Limb (tissue), 2 donors: Measurements from ENCODE around the gene IFIT5.
"Not testable (repeated sequence)": the region's sequence is repeated elsewhere in the genome, so short reads cannot be mapped to it uniquely, and the experiment has no call there.

ENCODE experiments used
- DNase-seq, 2 donors: peaks; one replicate each; pipeline ENCODE4 v3.0.0-alpha.2; 2016; ENCODE audit errors: extremely low spot score in 2 of 2

IFIT5 gene

DNA sequence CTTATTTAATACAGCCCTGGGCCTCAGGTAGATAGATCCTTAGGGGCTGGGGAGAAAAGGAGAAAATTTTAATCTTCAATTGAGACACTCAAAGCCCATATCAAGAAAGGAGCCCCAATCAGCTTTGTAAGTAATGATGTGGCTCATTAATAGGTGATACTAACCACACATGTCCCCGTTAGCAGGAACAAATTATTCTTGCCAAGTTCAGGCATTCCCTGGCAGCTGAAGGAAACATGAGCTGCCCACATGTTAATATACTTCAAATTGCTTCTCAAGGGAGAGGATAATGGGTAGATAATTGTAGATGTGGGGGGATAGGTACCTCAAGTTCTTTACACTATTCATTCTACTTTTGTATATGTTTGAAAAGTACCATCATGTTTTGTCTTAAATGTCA lies 14.5 kb downstream of the IFIT5 start:
- DNase-seq: no peak

DNA sequence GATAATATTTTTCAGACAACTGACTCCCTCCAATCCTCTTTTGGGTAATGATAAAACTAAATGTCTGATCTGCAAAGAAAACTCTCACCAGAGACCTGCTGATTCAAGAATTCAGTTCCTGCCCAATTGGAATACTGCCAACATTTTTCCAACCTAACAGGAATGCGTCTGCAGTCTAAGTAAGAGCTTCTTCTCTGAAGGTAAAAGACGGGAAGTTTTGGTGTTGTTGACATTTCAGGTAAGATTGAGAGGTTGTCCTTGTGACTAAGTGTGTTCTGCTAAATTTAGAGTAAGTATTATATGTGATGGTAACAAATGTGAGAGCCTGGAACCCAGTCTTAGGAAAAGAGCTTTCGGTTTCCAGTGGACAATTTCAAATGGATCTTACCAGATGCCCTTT lies 17.6 kb downstream of the IFIT5 start:
- peak in 1 of 2 donors; percentile 16 for DNase-seq

DNA sequence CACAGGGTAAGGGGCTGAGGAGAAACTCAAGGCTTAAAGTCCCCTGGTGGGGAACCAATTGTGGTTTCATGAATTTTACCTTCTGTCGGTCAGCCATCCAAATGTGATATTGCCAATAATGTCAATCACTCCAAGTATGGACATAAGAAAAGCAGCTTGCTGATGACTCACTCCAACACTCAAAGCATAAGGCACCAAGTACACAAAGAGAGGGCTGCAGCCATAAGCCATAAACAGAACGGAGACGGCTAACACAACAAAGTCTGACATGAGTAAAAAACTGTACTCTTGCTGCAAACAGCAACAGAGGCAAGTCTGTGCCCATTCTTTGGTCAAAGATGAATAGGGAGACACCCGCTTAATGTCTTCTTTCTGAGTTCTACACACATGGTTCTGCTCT lies 24.2 kb downstream of the IFIT5 start:
- DNase-seq: no peak

DNA sequence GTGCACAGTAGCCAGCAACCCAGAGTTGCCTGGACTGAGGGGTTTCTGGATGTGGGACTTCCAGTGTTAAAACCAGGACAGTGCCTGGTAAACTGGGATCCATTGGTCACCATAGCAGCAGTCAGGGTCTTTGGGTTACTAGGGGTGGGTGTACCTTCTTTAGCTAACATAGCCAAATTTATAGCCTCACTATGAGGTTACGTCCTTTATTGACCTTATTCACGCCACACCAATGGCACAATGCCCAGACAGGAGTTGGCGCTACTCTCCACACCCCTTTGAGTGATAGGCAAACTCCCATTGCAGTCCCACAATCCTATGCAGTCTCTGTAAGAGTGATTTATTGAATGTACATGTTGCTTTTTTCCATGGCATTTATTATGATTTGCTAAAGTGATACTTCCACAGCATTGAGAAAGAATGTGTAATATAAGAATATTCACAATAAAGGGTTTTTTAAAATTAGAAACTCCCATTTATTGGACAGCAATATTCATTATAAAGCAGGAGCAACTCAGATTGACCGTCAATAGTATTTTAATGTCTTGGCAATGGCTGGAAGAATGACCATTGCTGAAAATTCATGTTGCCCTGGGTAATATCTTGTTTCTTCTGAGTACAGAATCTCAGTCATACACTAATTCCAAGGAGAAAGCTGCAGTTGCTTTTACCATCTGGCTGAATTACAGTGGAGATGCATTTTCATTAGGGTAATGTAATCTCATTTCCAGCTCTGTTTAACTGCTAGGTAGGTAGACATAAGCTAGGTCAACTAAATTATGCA lies 26.1 kb downstream of the IFIT5 start:
- peak in 1 of 2 donors; percentile 34 for DNase-seq

DNA sequence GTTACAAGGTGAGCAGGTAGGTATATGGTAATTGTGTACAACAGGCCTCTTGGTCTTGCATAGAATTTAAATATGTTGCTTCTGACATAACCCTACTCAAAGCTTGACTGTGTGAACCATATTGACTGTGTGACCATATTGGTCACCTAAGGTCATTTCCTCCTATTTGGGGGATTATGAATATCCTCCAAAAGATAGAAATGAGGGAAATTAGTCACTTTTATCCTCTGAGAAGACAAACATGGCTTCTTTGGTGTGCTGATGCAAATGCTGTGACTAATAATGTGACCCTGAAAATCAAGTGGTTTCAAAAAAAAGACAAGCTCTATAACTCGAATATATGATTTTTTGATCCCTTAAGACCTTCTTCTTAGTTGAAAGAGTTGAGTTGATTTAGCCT lies 27.9 kb downstream of the IFIT5 start:
- no peak for DNase-seq

GRCh38 chr10:89444819-89445218 lies 30.5 kb downstream of the IFIT5 start:
- DNase-seq: not testable (repeated sequence)

- DNase-seq: no peak
These were observed 36.5 kb downstream of the IFIT5 start for GRCh38 chr10:89450901-89451300.

DNA sequence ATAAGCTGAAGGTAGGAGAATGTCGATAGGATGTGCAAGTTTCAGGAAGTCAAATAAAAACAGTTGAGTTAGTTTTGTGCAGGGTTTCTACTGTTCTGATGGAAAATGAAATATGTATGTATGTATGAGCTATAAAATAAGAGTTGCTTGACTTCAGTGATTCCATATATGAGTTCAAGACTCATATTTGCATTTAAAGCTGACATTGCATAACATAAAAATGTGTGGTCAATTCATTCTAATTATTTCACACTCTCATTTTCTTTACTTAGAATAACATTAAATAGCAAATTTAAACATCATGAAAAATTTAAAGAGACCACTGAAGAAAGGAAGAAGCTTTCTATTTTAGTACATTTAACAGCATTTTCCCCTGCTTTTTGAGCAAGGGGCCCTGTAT lies 37.8 kb downstream of the IFIT5 start:
- no peak for DNase-seq

DNA sequence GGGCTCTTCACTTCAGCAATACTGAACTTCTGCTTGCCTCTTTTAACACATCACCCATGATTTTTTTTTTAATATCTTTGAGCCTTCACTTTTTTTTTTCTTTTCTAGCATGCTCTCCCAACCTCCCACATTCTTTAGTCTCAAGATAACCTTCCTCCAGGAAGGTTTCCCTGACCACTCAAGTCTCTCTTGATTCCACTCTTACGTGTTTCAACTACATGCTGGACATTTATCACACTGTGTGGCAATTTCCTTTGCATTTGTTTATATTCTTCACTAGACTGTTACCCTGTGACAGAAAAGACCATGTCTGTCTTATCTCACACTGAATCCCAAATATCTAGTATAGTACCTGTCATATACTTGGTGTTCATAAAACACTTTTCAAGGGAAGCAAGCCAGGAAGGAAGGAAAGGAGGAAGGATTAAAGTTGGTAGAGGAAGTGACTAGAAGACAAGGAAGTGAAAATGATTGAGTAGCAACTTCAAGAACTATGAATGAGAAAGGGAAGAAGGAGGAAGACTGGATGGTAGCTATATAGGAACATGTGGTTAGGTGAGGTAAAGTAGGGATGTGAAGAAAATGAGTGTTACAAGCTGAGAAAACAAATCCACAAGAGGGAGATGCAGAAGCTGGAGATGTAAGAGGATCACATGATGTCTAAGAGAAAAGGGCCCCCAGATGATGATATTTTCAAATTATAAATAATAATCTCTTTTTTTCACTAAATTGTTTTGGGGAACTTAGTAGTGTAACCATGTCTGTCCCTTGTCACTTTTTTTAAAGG lies 40.4 kb downstream of the IFIT5 start:
- no peak for DNase-seq

- DNase-seq: no peak
These were observed 43.9 kb downstream of the IFIT5 start for GRCh38 chr10:89458291-89458690.

DNA sequence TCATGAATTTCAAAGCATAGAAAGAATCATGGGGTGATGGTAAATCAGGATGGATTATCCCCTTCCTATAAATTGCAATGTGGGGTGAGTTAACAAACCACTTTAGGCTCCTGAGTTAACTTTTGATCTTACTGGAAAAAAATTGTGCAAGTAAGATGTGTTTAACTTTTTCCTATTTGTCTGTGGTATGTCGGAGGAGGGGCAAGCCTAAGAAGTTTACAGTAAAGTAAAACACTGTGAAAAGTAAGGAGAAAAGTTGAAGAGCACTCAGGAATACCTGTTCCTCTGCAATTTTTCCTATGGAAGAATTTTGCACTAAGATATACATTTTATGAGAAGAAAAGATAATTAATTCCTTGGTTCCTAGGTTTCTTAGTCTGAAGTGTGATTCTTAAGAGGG lies 44.4 kb downstream of the IFIT5 start:
- DNase-seq: no peak

DNA sequence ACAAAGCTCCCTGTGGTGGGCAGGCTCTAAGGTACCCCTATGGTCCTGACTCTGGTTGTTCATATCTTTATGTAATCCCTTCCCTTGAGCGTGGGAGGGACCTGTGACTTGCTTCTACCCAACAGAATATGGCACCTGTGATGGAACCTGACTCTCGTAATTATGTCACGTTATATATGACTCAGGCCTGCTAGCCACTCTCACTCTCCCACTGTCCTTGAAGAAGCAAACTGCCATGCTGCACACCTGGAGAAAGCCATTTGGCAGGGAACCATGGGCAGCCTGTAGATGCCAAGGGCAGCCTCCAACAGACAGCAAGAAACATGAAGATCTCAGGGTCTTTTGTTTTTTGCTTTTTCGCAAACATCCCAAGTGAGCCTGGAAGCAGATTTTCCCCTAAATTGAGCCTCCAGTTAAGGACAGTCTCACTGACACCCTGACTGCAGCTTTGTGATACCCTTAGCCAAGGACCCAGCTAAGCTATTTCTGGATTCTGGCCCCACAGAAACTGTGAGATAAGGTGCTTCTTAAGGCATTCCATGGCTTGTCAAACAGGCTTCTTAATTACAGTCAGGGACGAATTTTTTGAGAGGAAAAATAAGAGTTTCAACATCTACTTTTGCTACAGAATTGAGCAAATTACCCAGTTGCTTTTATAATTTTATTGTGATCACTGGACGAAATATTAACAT lies 49.6 kb downstream of the IFIT5 start:
- DNase-seq: no peak

- DNase-seq: no peak
These were observed 50.8 kb downstream of the IFIT5 start for GRCh38 chr10:89465196-89465595.

GRCh38 chr10:89466599-89467035 lies 52.2 kb downstream of the IFIT5 start:
- DNase-seq: no peak

DNA sequence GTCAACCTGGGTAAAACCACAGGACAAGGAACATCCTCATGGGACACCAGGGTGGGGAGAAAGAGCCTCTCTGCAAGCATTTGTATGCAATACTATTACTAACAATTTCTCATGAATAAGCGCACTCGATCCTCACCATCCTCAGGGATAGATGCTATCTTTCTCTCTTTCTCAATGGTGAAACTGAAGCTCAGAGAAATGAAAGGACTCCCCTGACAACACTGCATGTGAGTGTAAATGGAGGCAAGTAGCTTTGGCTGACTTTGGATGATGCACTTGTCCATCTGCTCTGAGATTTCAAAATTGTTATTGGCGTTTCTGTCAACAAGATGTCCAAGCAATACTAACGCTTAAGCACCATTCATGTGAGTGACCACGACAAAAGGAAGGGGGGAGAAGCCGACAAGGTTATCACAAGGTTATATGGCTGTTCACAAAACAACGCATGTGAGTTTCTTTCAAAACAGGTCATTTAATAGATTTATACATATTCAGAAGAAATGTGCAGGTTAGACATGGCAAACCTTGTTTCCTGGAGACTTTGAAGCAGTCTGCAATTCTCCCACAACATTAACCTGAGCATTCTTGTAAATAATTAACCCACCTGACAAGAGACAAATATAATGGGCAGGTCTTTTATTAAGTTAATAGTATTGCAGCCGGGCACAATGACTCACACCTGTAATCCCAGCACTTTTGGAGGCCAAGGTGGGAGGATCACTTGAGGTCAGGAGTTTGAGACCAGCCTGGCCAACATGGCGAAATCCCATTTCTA lies 54.0 kb downstream of the IFIT5 start:
- DNase-seq: no peak

- DNase-seq: no peak
These were observed 55.1 kb downstream of the IFIT5 start for GRCh38 chr10:89469517-89469916.
